Neural cell (in vitro differentiated cells): ENCODE results near the gene AKR1C1. TPM values are rescaled to one million over a fixed set of nuclear protein-coding genes. Genes with fewer than 3 reads are reported as not detected.
"Not testable (repeated sequence)": the region's sequence is repeated elsewhere in the genome, so short reads cannot be mapped to it uniquely, and the experiment has no call there.

Experiments used
- H2AFZ ChIP-seq: fragments of 200-600, 300-800 bp; sonication (generic), shearing (Covaris generic); 2 replicates; pipeline ENCODE4 v1.6.0; 2014; ENCODE audit warnings: low read depth, mild to moderate bottlenecking, antibody characterized with exemption, low read length, moderate library complexity
- H3F3A ChIP-seq: fragments of 200-600 bp; shearing (Covaris generic); 2 replicates; pipeline ENCODE4 v1.6.1; 2016; ENCODE audit warnings: mild to moderate bottlenecking, moderate library complexity, mixed read lengths, antibody characterized with exemption, low read length; ENCODE audit not compliant: insufficient read depth, poor library complexity, severe bottlenecking
- H3K27ac ChIP-seq: fragments of 200-600, 300-800 bp; sonication (generic), shearing (Covaris generic); 2 replicates; pipeline ENCODE4 v1.5.1; 2014; ENCODE audit warnings: mild to moderate bottlenecking, low read length, moderate library complexity
- H3K27me3 ChIP-seq: fragments of 300-800, 200-600 bp; sonication (generic), shearing (Covaris generic); 2 replicates; pipeline ENCODE4 v1.6.0; 2014; ENCODE audit warnings: mild to moderate bottlenecking, low read depth, low read length, moderate library complexity; ENCODE audit not compliant: insufficient read depth
- H3K36me3 ChIP-seq: fragments of 300-800, 200-600 bp; sonication (generic), shearing (Covaris generic); 2 replicates; pipeline ENCODE4 v1.5.1; 2014; ENCODE audit warnings: mild to moderate bottlenecking, antibody characterized with exemption, low read length, moderate library complexity; ENCODE audit not compliant: insufficient read depth
- H3K4me2 ChIP-seq: fragments of 300-800, 200-600 bp; sonication (generic), shearing (Covaris generic); 2 replicates; pipeline ENCODE4 v1.6.0; 2014; ENCODE audit warnings: mild to moderate bottlenecking, low read length
- H3K4me3 ChIP-seq: fragments of 300-800, 200-600 bp; sonication (generic), shearing (Covaris generic); 2 replicates; pipeline ENCODE4 v1.5.1; 2014; ENCODE audit warnings: mild to moderate bottlenecking, low read length, moderate library complexity
- H3K79me2 ChIP-seq: fragments of 200-600 bp; shearing (Covaris generic); replicated peaks from 2 replicates; pipeline ENCODE4 v1.6.0; 2014; ENCODE audit warnings: mild to moderate bottlenecking, low read length, moderate library complexity; ENCODE audit not compliant: insufficient read depth
- H3K9ac ChIP-seq: fragments of 300-800, 200-600 bp; sonication (generic), shearing (Covaris generic); 2 replicates; pipeline ENCODE4 v1.6.1; 2016; ENCODE audit warnings: mild to moderate bottlenecking, low read length, mixed read lengths
- H3K9me2 ChIP-seq: fragments of 200-600 bp; shearing (Covaris generic); 2 replicates; pipeline ENCODE4 v1.6.1; 2016; ENCODE audit warnings: mild to moderate bottlenecking, low read length, mixed read lengths; ENCODE audit not compliant: insufficient read depth
- H3K9me3 ChIP-seq: fragments of 200-600, 300-800 bp; sonication (generic), shearing (Covaris generic); 2 replicates; pipeline ENCODE4 v1.6.1; 2016; ENCODE audit warnings: mild to moderate bottlenecking, mixed run types, low read length, moderate library complexity, mixed read lengths
- H4K20me1 ChIP-seq: fragments of 200-600 bp; shearing (Covaris generic); 2 replicates; pipeline ENCODE4 v1.6.1; 2016; ENCODE audit warnings: mild to moderate bottlenecking, mixed run types; ENCODE audit not compliant: insufficient read depth
- CTCF ChIP-seq: fragments of 450-650 bp; IDR thresholded peaks from 2 replicates; pipeline ENCODE4 v1.5.1; 2014; ENCODE audit warnings: antibody characterized with exemption, mild to moderate bottlenecking, moderate library complexity; ENCODE audit not compliant: poor library complexity, severe bottlenecking
- EP300 ChIP-seq: fragments of 450-650 bp; conservative IDR thresholded peaks from 2 replicates; pipeline ENCODE4 v1.6.1; 2014; ENCODE audit warnings: antibody characterized with exemption, mild to moderate bottlenecking, moderate library complexity; ENCODE audit not compliant: poor library complexity, severe bottlenecking
- EZH2 ChIP-seq: fragments of 200-600, 300-800 bp; shearing (Covaris generic), sonication (generic); IDR thresholded peaks from 2 replicates; pipeline ENCODE4 v1.6.1; 2014; ENCODE audit warnings: antibody characterized with exemption, low read length, borderline replicate concordance, mild to moderate bottlenecking; ENCODE audit not compliant: insufficient read depth, poor library complexity, severe bottlenecking
- MXI1 ChIP-seq: fragments of 450-650 bp; conservative IDR thresholded peaks from 2 replicates; pipeline ENCODE4 v1.6.1; 2014; ENCODE audit warnings: antibody characterized with exemption, mild to moderate bottlenecking; ENCODE audit not compliant: poor library complexity, severe bottlenecking
- POLR2AphosphoS5 ChIP-seq: IDR thresholded peaks from 2 replicates; pipeline ENCODE4 v1.6.1; 2012
- RAD21 ChIP-seq: fragments of 450-650 bp; conservative IDR thresholded peaks from 2 replicates; pipeline ENCODE4 v1.6.1; 2014; ENCODE audit warnings: antibody characterized with exemption, mild to moderate bottlenecking, moderate library complexity
- REST ChIP-seq: IDR thresholded peaks from 2 replicates; pipeline ENCODE4 v1.6.1; 2012; ENCODE audit warnings: borderline replicate concordance
- SMC3 ChIP-seq: fragments of 450-650 bp; conservative IDR thresholded peaks from 2 replicates; pipeline ENCODE4 v1.6.1; 2014; ENCODE audit warnings: antibody characterized with exemption, mild to moderate bottlenecking, moderate library complexity; ENCODE audit not compliant: poor library complexity
- TAF1 ChIP-seq: IDR thresholded peaks from 2 replicates; pipeline ENCODE4 v1.6.1; 2012; ENCODE audit warnings: low read depth
- polyA plus RNA-seq: library from polyadenylated mRNA; depleted of rRNA; stranded (reverse); fragments of >200 nt; gene quantifications from 2 replicates; pipeline ENCODE4 v1.2.3, GENCODE V29; 2014

The AKR1C1 gene
- polyA plus RNA-seq, 1 donor from 2014 or later, result 183 TPM

- H4K20me1 ChIP-seq, result no peaks in the 10 kb centered on the region
- no peaks in the 10 kb centered on the region for H3K9me3 ChIP-seq
- H3K4me2 ChIP-seq, result no peak overlapping the region
- no peak overlapping the region for H2AFZ ChIP-seq
- H3F3A ChIP-seq, result no peaks in the 10 kb centered on the region
- no peaks in the 10 kb centered on the region for H3K9me2 ChIP-seq
- no peak overlapping the region for H3K9ac ChIP-seq
- no peaks in the 10 kb centered on the region for H3K36me3 ChIP-seq
- H3K27ac ChIP-seq, result no peak overlapping the region
- TF ChIP-seq EZH2, result no peak
- TF ChIP-seq SMC3, result no peak
- no peak for TF ChIP-seq REST
- no peak for TF ChIP-seq RAD21
- no peak for TF ChIP-seq EP300
- no peak for TF ChIP-seq MXI1
- no peak for TF ChIP-seq CTCF
- no peak for TF ChIP-seq TAF1
- TF ChIP-seq POLR2AphosphoS5, result no peak
- no peak overlapping the region for H3K4me3 ChIP-seq
- no peaks in the 10 kb centered on the region for H3K79me2 ChIP-seq
- H3K27me3 ChIP-seq, result no peaks in the 10 kb centered on the region
Observed at GRCh38 chr10:5012595-5012994, 49.4 kb downstream of the AKR1C1 start.

GRCh38 chr10:5013385-5013784 lies 50.2 kb downstream of the AKR1C1 start:
- Histone ChIP-seq H3K4me3 (no peak overlapping the region), H3K79me2 (no peaks in the 10 kb centered on the region), H3K36me3 (no peaks in the 10 kb centered on the region), H3K4me2 (no peak overlapping the region), H3K9me3 (no peaks in the 10 kb centered on the region), H4K20me1 (no peaks in the 10 kb centered on the region), H3K9me2 (no peaks in the 10 kb centered on the region), H3K27ac (no peak overlapping the region), H3F3A (no peaks in the 10 kb centered on the region), H3K27me3 (no peaks in the 10 kb centered on the region), H3K9ac (no peak overlapping the region), H2AFZ (no peak overlapping the region)
- TF ChIP-seq POLR2AphosphoS5, result no peak
- TF ChIP-seq SMC3, result no peak
- TF ChIP-seq TAF1, result no peak
- no peak for TF ChIP-seq EZH2
- no peak for TF ChIP-seq CTCF
- TF ChIP-seq REST, result no peak
- TF ChIP-seq MXI1, result no peak
- no peak for TF ChIP-seq EP300
- TF ChIP-seq RAD21, result no peak

GRCh38 chr10:5014200-5014910 lies 51.1 kb downstream of the AKR1C1 start:
- not testable (repeated sequence) for H3K27ac ChIP-seq, H2AFZ ChIP-seq, H3K9ac ChIP-seq, H3K9me2 ChIP-seq, H4K20me1 ChIP-seq, H3K79me2 ChIP-seq, H3K9me3 ChIP-seq, H3F3A ChIP-seq, H3K36me3 ChIP-seq, H3K27me3 ChIP-seq, H3K4me3 ChIP-seq, H3K4me2 ChIP-seq
